Rectal smooth muscle tissue (tissue), 1 donor: ENCODE measurements around the gene ZNF43.
A peak's percentile ranks its signal among the peaks of the same experiment; 100 is the strongest.
"Not testable (repeated sequence)": the region's sequence is repeated elsewhere in the genome, so short reads cannot be mapped to it uniquely, and the experiment has no call there.

Experiments
- H3K27ac ChIP-seq: one replicate; pipeline ENCODE4 v1.7.0; 2013; ENCODE audit warnings: low read depth, low read length, inconsistent platforms
- H3K27me3 ChIP-seq: one replicate; pipeline ENCODE4 v1.7.0; 2013; ENCODE audit warnings: low read length; ENCODE audit not compliant: control insufficient read depth, insufficient read depth
- H3K36me3 ChIP-seq: one replicate; pipeline ENCODE4 v1.7.0; 2013; ENCODE audit warnings: low read length; ENCODE audit not compliant: control insufficient read depth, insufficient read depth
- H3K4me1 ChIP-seq: one replicate; pipeline ENCODE4 v1.7.0; 2013; ENCODE audit warnings: low read length; ENCODE audit not compliant: control insufficient read depth, insufficient read depth
- H3K4me3 ChIP-seq: one replicate; pipeline ENCODE4 v1.7.0; 2013; ENCODE audit warnings: low read length
- H3K9ac ChIP-seq: one replicate; pipeline ENCODE4 v1.7.0; 2013; ENCODE audit warnings: low read length

The ZNF43 gene

GRCh38 chr19:21835810-21836444, at the start of gene ZNF43:
Gene ZNF43, minus strand, starts transcription at chr19:21836182. Its CDS starts 144 bp downstream, at chr19:21836038.
- peaks cover 2% of the 10 kb centered on the region for H3K36me3 ChIP-seq
- H3K27ac ChIP-seq, result peak within 1 kb of the TSS; percentile 98
- peaks cover 4% of the 10 kb centered on the region for H3K4me1 ChIP-seq
- H3K4me3 ChIP-seq, result peak within 1 kb of the TSS; percentile 95
- H3K9ac ChIP-seq, result peak within 1 kb of the TSS; percentile 88
- H3K27me3 ChIP-seq, result no peaks in the 10 kb centered on the region

GRCh38 chr19:21885516-21885915, 49.5 kb upstream of the ZNF43 start:
- not testable (repeated sequence) for H3K4me3 ChIP-seq, H3K27ac ChIP-seq, H3K9ac ChIP-seq, H3K4me1 ChIP-seq, H3K27me3 ChIP-seq, H3K36me3 ChIP-seq

GRCh38 chr19:21884786-21885185, 48.8 kb upstream of the ZNF43 start:
- not testable (repeated sequence) for H3K27ac ChIP-seq, H3K27me3 ChIP-seq, H3K36me3 ChIP-seq, H3K4me1 ChIP-seq, H3K4me3 ChIP-seq, H3K9ac ChIP-seq

- H3K27ac ChIP-seq, result no peak overlapping the region
- no peak overlapping the region for H3K9ac ChIP-seq
- H3K27me3 ChIP-seq, result no peaks in the 10 kb centered on the region
- no peaks in the 10 kb centered on the region for H3K4me1 ChIP-seq
- H3K36me3 ChIP-seq, result no peaks in the 10 kb centered on the region
- no peak overlapping the region for H3K4me3 ChIP-seq
Observed at GRCh38 chr19:21883516-21883915, 47.5 kb upstream of the ZNF43 start.

- H3K4me3 ChIP-seq, H3K27ac ChIP-seq, H3K27me3 ChIP-seq, H3K36me3 ChIP-seq, H3K9ac ChIP-seq, H3K4me1 ChIP-seq: not testable (repeated sequence)
Observed at GRCh38 chr19:21880761-21881160, 44.8 kb upstream of the ZNF43 start.

GRCh38 chr19:21878646-21879045, 42.7 kb upstream of the ZNF43 start:
- H3K27ac ChIP-seq, result no peak overlapping the region
- H3K27me3 ChIP-seq, result no peaks in the 10 kb centered on the region
- H3K9ac ChIP-seq, result no peak overlapping the region
- no peak overlapping the region for H3K4me3 ChIP-seq
- no peaks in the 10 kb centered on the region for H3K36me3 ChIP-seq
- no peaks in the 10 kb centered on the region for H3K4me1 ChIP-seq

GRCh38 chr19:21877976-21878375, 42.0 kb upstream of the ZNF43 start:
- H3K4me1 ChIP-seq, result no peaks in the 10 kb centered on the region
- H3K36me3 ChIP-seq, result no peaks in the 10 kb centered on the region
- H3K27me3 ChIP-seq, result no peaks in the 10 kb centered on the region
- no peak overlapping the region for H3K27ac ChIP-seq
- H3K9ac ChIP-seq, result no peak overlapping the region
- no peak overlapping the region for H3K4me3 ChIP-seq

- H3K27ac ChIP-seq, H3K27me3 ChIP-seq, H3K36me3 ChIP-seq, H3K4me3 ChIP-seq, H3K9ac ChIP-seq, H3K4me1 ChIP-seq: not testable (repeated sequence)
Observed at GRCh38 chr19:21876608-21877007, 40.6 kb upstream of the ZNF43 start.

GRCh38 chr19:21856773-21857514, 21.0 kb upstream of the ZNF43 start:
- no peak overlapping the region for H3K9ac ChIP-seq

GRCh38 chr19:21851596-21852345, 15.8 kb upstream of the ZNF43 start:
- H3K27ac ChIP-seq, result peak overlapping the region; percentile 80
- H3K27me3 ChIP-seq, result no peaks in the 10 kb centered on the region
- H3K4me3 ChIP-seq, result peak overlapping the region; percentile 89
- peaks cover 4% of the 10 kb centered on the region for H3K4me1 ChIP-seq
- peak overlapping the region; percentile 61 for H3K9ac ChIP-seq
- no peaks in the 10 kb centered on the region for H3K36me3 ChIP-seq

More at GRCh38 chr19:21856773-21857514, 21.0 kb upstream of the ZNF43 start:
- Histone ChIP-seq H3K36me3 (no peaks in the 10 kb centered on the region), H3K4me1 (peaks cover 4% of the 10 kb centered on the region), H3K27ac (no peak overlapping the region), H3K4me3 (no peak overlapping the region), H3K27me3 (no peaks in the 10 kb centered on the region)

- Histone ChIP-seq H3K27ac (no peak overlapping the region), H3K36me3 (no peaks in the 10 kb centered on the region), H3K27me3 (no peaks in the 10 kb centered on the region), H3K9ac (no peak overlapping the region), H3K4me3 (peak overlapping the region; percentile 53), H3K4me1 (peaks cover 4% of the 10 kb centered on the region)
Observed at GRCh38 chr19:21850656-21851255, 14.8 kb upstream of the ZNF43 start.

GRCh38 chr19:21848706-21849105, 12.7 kb upstream of the ZNF43 start:
- no peaks in the 10 kb centered on the region for H3K27me3 ChIP-seq
- peaks cover 4% of the 10 kb centered on the region for H3K4me1 ChIP-seq
- H3K27ac ChIP-seq, result no peak overlapping the region
- no peak overlapping the region for H3K4me3 ChIP-seq
- H3K9ac ChIP-seq, result no peak overlapping the region
- H3K36me3 ChIP-seq, result no peaks in the 10 kb centered on the region
